Endothelial cell of umbilical vein (primary cell): ENCODE measurements around the gene SAMMSON.

Source experiments
- EZH2 ChIP-seq: IDR thresholded peaks from 2 replicates; pipeline ENCODE4 v1.6.1; 2012; ENCODE audit warnings: borderline replicate concordance, low read depth, mild to moderate bottlenecking, moderate library complexity, low read length, inconsistent platforms; ENCODE audit not compliant: severe bottlenecking
- POLR2A ChIP-seq: IDR thresholded peaks from 2 replicates; pipeline ENCODE4 v1.6.1; 2012; ENCODE audit warnings: low read depth, mild to moderate bottlenecking, control low read depth, low read length
- POLR2AphosphoS5 ChIP-seq: IDR thresholded peaks from 2 replicates; pipeline ENCODE4 v1.6.1; 2012; ENCODE audit warnings: low read depth, mild to moderate bottlenecking, control low read depth, low read length, moderate library complexity; ENCODE audit not compliant: insufficient read depth
- TF ChIP-seq, protein P1 (sequence below), 2 donors: IDR thresholded peaks; 1 replicate in 1 of 2; 2 replicates in 1 of 2; pipeline ENCODE4 v1.5.1; 2011; ENCODE audit warnings: low read length in 2 of 2, mild to moderate bottlenecking in 2 of 2, moderate library complexity in 2 of 2, control low read depth in 1 of 2, inconsistent platforms in 1 of 2, low read depth in 1 of 2; ENCODE audit not compliant: insufficient read depth in 1 of 2; ENCODE audit errors: extremely low read depth in 1 of 2
- TF ChIP-seq, protein P2 (sequence below): IDR thresholded peaks from 2 replicates; pipeline ENCODE4 v1.6.1; 2011; ENCODE audit not compliant: insufficient read depth, insufficient read length

DNA sequence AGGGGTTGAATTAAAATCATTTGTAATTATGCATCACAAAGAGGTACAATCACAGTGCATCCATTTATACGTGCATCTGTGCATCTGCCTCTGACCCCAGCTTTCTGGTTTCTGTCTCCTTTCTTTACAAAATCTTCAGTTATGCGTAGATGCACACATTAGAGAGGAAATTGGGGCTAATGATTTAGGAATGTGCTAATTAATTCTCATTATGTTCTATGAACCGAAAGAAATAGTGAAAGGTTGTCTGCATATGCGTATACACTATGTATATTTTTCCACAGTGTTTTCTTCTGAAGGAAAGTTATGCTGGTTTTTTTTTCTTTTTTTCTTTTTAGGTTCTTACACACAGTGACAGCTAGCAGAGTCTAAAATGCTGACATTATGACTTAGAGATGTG lies 71.6 kb downstream of the SAMMSON start:
- TF ChIP-seq, protein P1, sequence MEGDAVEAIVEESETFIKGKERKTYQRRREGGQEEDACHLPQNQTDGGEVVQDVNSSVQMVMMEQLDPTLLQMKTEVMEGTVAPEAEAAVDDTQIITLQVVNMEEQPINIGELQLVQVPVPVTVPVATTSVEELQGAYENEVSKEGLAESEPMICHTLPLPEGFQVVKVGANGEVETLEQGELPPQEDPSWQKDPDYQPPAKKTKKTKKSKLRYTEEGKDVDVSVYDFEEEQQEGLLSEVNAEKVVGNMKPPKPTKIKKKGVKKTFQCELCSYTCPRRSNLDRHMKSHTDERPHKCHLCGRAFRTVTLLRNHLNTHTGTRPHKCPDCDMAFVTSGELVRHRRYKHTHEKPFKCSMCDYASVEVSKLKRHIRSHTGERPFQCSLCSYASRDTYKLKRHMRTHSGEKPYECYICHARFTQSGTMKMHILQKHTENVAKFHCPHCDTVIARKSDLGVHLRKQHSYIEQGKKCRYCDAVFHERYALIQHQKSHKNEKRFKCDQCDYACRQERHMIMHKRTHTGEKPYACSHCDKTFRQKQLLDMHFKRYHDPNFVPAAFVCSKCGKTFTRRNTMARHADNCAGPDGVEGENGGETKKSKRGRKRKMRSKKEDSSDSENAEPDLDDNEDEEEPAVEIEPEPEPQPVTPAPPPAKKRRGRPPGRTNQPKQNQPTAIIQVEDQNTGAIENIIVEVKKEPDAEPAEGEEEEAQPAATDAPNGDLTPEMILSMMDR (IDR thresholded peaks at IDR 0.05; ENCODE audit: extremely low read depth in 1 of 2, insufficient read depth in 1 of 2, low read depth in 1 of 2, low read length in 2 of 2) = no peak
- TF ChIP-seq POLR2A = no peak
- TF ChIP-seq, protein P2, sequence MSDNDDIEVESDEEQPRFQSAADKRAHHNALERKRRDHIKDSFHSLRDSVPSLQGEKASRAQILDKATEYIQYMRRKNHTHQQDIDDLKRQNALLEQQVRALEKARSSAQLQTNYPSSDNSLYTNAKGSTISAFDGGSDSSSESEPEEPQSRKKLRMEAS = no peak
- no peak for TF ChIP-seq EZH2
- no peak for TF ChIP-seq POLR2AphosphoS5
